ENCODE data around the gene ATP11B. TPM values are rescaled to one million over a fixed set of nuclear protein-coding genes. Genes with fewer than 3 reads are reported as not detected.

ATP11B gene
- total RNA-seq, 4 donors from 2014 or later = 80.8 to 114 (median 100) TPM

- 97 to 98% methylated on average over 8 of the region's 8 CpGs for WGBS, 2 donors
- Histone ChIP-seq H3K4me3 (no peak overlapping the region), H3K27ac (no peak overlapping the region)
Observed at GRCh38 chr3:182800508-182800907, 7.2 kb downstream of the ATP11B start.

DNA sequence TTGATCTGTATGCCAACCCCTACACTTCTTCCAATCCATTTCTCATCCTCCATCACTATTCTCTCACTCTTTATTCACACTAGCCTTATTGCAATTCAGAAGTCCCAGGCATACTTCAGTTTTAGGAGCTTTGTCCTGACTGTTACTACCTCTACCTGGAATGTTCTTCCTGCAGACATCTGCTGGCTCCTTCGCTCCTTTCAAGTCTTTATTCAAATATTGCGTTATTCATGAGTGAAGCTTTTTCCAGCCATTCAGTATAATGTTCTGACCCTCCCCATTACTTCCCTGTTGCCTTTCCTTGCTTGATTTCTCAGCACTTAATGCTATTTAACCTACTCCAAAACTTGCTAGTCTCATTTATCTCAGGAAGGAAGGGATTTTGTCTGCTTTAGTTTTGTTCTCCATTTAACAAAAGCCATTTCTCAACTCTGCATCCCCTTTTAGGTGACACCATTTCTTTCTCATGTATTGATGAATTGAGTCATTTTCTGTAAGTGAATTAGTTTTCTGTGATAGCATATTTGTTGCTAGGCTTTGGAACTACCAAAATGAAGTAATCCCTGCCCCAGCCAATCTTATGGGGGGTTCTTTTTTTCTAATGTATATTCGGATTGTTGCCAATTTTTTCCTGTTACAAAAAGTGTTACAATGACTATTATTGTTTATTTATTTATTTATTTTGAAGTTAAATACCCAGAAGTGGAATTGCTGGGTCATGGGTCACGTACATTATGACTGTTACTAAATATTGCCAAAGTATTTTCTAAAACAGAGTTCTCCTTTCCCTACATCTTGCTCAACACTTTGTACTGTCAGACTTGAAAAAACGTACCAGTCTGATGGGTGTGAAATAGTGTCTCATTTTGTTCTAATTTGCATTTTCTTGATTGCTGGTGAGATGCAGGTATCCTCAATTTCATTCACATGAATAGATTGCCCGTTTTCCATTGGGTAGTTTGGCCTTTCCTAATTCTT, 9.4 kb downstream of the ATP11B start:
- 43 to 59% methylated on average over 6 of the region's 6 CpGs for WGBS, 2 donors
- Histone ChIP-seq H3K4me1 (peaks cover 0 to 54% (median 7%) of the 10 kb centered on the region in 4 donors), H3K27ac (no peak overlapping the region), H3K27me3 (no peaks in the 10 kb centered on the region), H3K36me3 (no peaks in the 10 kb centered on the region), H3K9me3 (no peaks in the 10 kb centered on the region), H3K4me3 (no peak overlapping the region)
- DNase-seq (ENCODE audit: low spot score in 2 of 2) = no peak
- TF ChIP-seq POLR2A (IDR thresholded peaks at IDR 0.05) = no peak
- no peak for TF ChIP-seq EP300 (IDR thresholded peaks at IDR 0.05)
- TF ChIP-seq, protein P1, sequence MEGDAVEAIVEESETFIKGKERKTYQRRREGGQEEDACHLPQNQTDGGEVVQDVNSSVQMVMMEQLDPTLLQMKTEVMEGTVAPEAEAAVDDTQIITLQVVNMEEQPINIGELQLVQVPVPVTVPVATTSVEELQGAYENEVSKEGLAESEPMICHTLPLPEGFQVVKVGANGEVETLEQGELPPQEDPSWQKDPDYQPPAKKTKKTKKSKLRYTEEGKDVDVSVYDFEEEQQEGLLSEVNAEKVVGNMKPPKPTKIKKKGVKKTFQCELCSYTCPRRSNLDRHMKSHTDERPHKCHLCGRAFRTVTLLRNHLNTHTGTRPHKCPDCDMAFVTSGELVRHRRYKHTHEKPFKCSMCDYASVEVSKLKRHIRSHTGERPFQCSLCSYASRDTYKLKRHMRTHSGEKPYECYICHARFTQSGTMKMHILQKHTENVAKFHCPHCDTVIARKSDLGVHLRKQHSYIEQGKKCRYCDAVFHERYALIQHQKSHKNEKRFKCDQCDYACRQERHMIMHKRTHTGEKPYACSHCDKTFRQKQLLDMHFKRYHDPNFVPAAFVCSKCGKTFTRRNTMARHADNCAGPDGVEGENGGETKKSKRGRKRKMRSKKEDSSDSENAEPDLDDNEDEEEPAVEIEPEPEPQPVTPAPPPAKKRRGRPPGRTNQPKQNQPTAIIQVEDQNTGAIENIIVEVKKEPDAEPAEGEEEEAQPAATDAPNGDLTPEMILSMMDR (IDR thresholded peaks at IDR 0.05) = no peak

More at GRCh38 chr3:182800508-182800907, 7.2 kb downstream of the ATP11B start:
- peaks cover 0 to 64% (median 19%) of the 10 kb centered on the region in 4 donors for H3K4me1 ChIP-seq
- no peak for DNase-seq (ENCODE audit: low spot score in 2 of 2)
- no peak for TF ChIP-seq POLR2A (IDR thresholded peaks at IDR 0.05)
- TF ChIP-seq EP300 (IDR thresholded peaks at IDR 0.05) = no peak
- TF ChIP-seq, protein P1 (IDR thresholded peaks at IDR 0.05) = no peak
- no peaks in the 10 kb centered on the region for H3K36me3 ChIP-seq
- H3K9me3 ChIP-seq = no peaks in the 10 kb centered on the region
- H3K27me3 ChIP-seq = no peaks in the 10 kb centered on the region

DNA sequence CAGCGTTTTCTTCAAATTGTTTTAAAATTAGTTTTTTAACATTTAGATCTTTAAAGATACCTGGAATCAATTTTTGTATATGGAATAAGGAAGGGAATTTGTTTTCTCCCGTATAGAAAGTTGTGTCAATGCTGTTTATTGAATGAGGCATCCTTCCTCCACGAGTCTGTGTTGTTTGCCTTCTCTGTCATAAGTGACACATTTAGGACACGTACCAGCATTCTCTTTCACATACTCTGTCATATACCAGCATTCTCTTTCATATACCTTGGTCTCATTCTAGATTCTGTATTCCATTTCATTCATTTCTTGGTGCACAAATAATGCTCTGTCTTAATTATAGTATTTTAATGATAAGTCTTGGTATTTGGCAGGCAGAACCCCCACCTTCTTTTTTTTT, 10.3 kb downstream of the ATP11B start:
- DNase-seq (ENCODE audit: low spot score in 2 of 2) = no peak
- WGBS, 2 donors = 70 to 73% methylated on average over 4 of the region's 4 CpGs
- H3K27ac ChIP-seq = no peak overlapping the region
- peaks cover 0 to 54% (median 7%) of the 10 kb centered on the region in 4 donors for H3K4me1 ChIP-seq
- no peaks in the 10 kb centered on the region for H3K9me3 ChIP-seq
- TF ChIP-seq POLR2A (IDR thresholded peaks at IDR 0.05) = no peak
- TF ChIP-seq, protein P1 (IDR thresholded peaks at IDR 0.05) = no peak
- TF ChIP-seq EP300 (IDR thresholded peaks at IDR 0.05) = no peak
- no peaks in the 10 kb centered on the region for H3K36me3 ChIP-seq
- no peaks in the 10 kb centered on the region for H3K27me3 ChIP-seq
- H3K4me3 ChIP-seq = no peak overlapping the region

- no peak for DNase-seq (ENCODE audit: low spot score in 2 of 2)
Observed at GRCh38 chr3:182807061-182807460, 13.8 kb downstream of the ATP11B start.

More at GRCh38 chr3:182807061-182807460, 13.8 kb downstream of the ATP11B start:
- Histone ChIP-seq H3K36me3 (no peaks in the 10 kb centered on the region), H3K4me3 (no peak overlapping the region), H3K27me3 (no peaks in the 10 kb centered on the region), H3K9me3 (no peaks in the 10 kb centered on the region), H3K27ac (no peak overlapping the region), H3K4me1 (peaks cover 0 to 49% (median 7%) of the 10 kb centered on the region in 4 donors)
- WGBS, 2 donors = 80 to 94% methylated on average over 1 of the region's 1 CpG
- TF ChIP-seq, protein P1 (IDR thresholded peaks at IDR 0.05) = no peak
- no peak for TF ChIP-seq EP300 (IDR thresholded peaks at IDR 0.05)
- TF ChIP-seq POLR2A (IDR thresholded peaks at IDR 0.05) = no peak

All from tibial nerve (tissue), 4 donors.